Left ventricle myocardium inferior (tissue), 1 donor: ENCODE data around the gene REXO2. TPM values are rescaled to one million over a fixed set of nuclear protein-coding genes. Genes with fewer than 3 reads are reported as not detected.

Source experiments
- DNase-seq: peaks from one replicate; pipeline ENCODE4 v3.0.0-alpha.2; 2020
- H3K27ac ChIP-seq: fragments of 200-600 bp; replicated peaks from 2 replicates; pipeline ENCODE4 v1.8.0; 2021
- H3K27me3 ChIP-seq: fragments of 200-600 bp; 2 replicates; pipeline ENCODE4 v1.8.0; 2021; ENCODE audit warnings: low read depth
- H3K36me3 ChIP-seq: fragments of 200-600 bp; 2 replicates; pipeline ENCODE4 v1.8.0; 2021
- H3K4me1 ChIP-seq: fragments of 200-600 bp; 2 replicates; pipeline ENCODE4 v1.8.0; 2021
- H3K4me3 ChIP-seq: fragments of 200-600 bp; 2 replicates; pipeline ENCODE4 v1.8.0; 2021; ENCODE audit warnings: mild to moderate bottlenecking, moderate library complexity
- H3K9me3 ChIP-seq: fragments of 200-600 bp; replicated peaks from 2 replicates; pipeline ENCODE4 v1.8.0; 2021
- intact Hi-C: fragments of 100-400 bp; cut with micrococcal nuclease; formaldehyde crosslinking; loops from one replicate; pipeline ENCODE4 v1.11.0; 2022
- total RNA-seq: library from RNA; stranded (reverse); fragmentation: NEBNext Ultra II Directional; extraction: Animal tissue kit (Norgen Biotek cat#: 25700); gene quantifications from one replicate; pipeline ENCODE4 v1.2.1, GENCODE V29; 2021
- TF ChIP-seq, protein P1 (sequence below): fragments of 200-600 bp; IDR thresholded peaks from 2 replicates; pipeline ENCODE4 v1.8.0; 2021; ENCODE audit warnings: antibody characterized with exemption, mild to moderate bottlenecking, borderline replicate concordance
- donor health status: DM: no; HTN: yes; CAD: no; lungs with severe emphysema.

Gene REXO2
- total RNA-seq, 1 donor from 2014 or later, result 182 TPM

DNA sequence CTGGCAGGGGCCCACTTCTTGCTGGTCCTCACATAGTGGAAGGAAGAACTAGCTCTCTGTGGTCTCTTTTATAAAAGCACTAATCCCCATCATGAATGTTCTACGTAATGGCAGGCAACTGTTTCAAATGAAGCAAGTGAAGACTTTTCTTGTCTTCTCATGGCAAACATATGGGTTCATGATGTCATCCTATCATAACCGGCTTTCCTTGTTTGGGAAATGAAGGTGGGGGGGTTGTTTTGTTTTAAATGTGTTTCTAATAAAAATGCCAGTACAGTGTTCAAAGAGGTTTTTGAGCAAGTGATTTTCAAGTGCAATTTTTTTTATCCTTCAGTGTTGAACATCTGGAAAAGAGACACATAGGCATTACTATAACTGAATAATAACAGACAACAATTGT is 33.4 kb downstream of the REXO2 start:
- Histone ChIP-seq H3K9me3 (no peaks in the 10 kb centered on the region), H3K27ac (no peak overlapping the region), H3K36me3 (no peaks in the 10 kb centered on the region), H3K4me1 (no peaks in the 10 kb centered on the region), H3K27me3 (no peaks in the 10 kb centered on the region), H3K4me3 (no peak overlapping the region)
- intact Hi-C loops, result no loop called here
- no peak for DNase-seq
- TF ChIP-seq, protein P1, sequence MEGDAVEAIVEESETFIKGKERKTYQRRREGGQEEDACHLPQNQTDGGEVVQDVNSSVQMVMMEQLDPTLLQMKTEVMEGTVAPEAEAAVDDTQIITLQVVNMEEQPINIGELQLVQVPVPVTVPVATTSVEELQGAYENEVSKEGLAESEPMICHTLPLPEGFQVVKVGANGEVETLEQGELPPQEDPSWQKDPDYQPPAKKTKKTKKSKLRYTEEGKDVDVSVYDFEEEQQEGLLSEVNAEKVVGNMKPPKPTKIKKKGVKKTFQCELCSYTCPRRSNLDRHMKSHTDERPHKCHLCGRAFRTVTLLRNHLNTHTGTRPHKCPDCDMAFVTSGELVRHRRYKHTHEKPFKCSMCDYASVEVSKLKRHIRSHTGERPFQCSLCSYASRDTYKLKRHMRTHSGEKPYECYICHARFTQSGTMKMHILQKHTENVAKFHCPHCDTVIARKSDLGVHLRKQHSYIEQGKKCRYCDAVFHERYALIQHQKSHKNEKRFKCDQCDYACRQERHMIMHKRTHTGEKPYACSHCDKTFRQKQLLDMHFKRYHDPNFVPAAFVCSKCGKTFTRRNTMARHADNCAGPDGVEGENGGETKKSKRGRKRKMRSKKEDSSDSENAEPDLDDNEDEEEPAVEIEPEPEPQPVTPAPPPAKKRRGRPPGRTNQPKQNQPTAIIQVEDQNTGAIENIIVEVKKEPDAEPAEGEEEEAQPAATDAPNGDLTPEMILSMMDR, result no peak

DNA sequence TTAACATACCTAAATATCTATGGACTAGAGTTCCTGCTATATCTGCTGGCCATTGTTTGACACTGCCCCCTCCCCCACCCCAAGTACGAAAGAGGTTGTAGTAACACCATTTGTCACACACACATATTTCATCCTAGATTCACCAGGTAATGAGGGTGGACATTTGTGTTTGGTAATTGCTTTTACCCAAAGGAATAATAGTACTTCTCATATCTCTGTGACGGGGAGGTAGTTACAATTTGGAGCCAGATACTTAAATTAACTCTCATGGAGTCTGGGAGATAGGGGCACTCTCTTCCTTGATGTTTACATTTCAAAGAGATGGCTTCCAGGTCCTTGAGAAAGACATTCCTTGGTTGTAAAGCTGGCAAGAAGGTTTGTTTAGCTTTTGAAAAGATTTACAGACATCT is 38.7 kb downstream of the REXO2 start:
- Histone ChIP-seq H3K36me3 (no peaks in the 10 kb centered on the region), H3K27me3 (no peaks in the 10 kb centered on the region), H3K4me3 (no peak overlapping the region), H3K9me3 (no peaks in the 10 kb centered on the region), H3K27ac (no peak overlapping the region), H3K4me1 (peaks cover 4% of the 10 kb centered on the region)
- DNase-seq, result no peak
- intact Hi-C loops, result no loop called here
- TF ChIP-seq, protein P1, result no peak

DNA sequence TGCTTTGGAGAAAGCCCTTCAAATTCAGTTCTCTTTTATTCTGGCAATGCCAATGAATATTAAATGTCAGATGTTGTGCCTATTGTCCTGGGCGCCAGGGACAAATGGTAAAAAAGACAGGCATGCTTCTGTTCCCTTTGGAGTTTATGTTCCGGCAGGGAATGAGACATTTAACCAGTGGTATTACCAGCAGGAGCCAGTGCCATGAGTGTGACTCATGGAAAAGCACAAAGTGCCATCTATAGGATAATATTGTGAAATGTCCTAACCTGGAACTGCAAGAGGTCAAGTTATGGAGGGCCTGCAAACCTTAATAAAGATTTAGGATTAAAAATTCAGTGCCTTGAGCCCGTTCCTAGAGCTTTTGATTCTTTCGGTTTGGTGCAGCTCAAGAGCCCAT is 39.5 kb downstream of the REXO2 start:
- no peak overlapping the region for H3K27ac ChIP-seq
- intact Hi-C loops, result no loop called here
- no peak for DNase-seq
- no peak overlapping the region for H3K4me3 ChIP-seq
- TF ChIP-seq, protein P1, result no peak
- no peaks in the 10 kb centered on the region for H3K36me3 ChIP-seq
- H3K9me3 ChIP-seq, result no peaks in the 10 kb centered on the region
- H3K27me3 ChIP-seq, result no peaks in the 10 kb centered on the region
- peaks cover 4% of the 10 kb centered on the region for H3K4me1 ChIP-seq

DNA sequence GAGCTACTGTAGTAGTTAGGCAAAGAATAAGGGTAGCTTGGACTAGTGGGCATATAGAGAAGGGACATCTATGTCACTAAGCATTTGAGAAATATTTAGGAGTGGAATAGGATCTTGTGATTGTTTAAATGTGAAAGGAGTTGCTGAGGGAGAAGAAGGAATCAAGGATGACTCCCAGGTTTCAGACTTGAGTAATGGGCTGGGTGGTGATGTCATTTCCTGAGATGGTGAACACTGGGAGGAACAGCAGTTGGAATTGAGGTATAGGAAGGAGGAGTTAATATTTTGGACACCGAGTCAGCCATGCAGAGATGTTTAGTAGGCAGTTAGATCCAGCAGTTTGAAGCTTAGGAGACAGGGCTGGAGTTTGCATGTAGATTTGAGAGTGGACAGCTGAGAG is 40.1 kb downstream of the REXO2 start:
- intact Hi-C loops, result no loop called here
- no peak overlapping the region for H3K27ac ChIP-seq
- H3K36me3 ChIP-seq, result no peaks in the 10 kb centered on the region
- H3K27me3 ChIP-seq, result no peaks in the 10 kb centered on the region
- peaks cover 4% of the 10 kb centered on the region for H3K4me1 ChIP-seq
- H3K4me3 ChIP-seq, result no peak overlapping the region
- TF ChIP-seq, protein P1, result no peak
- H3K9me3 ChIP-seq, result no peaks in the 10 kb centered on the region
- no peak for DNase-seq

DNA sequence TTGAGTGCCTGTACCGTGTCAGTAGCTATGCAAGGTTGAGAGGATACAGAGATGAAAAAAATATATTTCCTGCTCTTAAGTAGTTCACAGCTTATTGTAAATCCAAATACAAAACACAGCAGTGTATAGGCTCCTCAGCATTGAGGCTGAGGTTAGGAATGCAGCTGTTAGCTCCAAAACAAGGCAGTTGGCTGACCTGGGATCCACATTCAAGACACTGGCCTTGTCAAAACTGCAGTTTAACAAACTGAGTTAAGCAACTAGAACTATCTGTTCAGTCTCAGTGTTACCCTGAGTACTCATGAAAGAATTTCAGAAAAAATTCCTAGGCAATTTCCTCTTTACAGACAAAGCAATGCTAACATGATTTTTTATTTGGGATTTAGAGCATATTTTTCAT is 42.8 kb downstream of the REXO2 start:
- Histone ChIP-seq H3K4me3 (no peak overlapping the region), H3K9me3 (no peaks in the 10 kb centered on the region), H3K27ac (no peak overlapping the region), H3K27me3 (no peaks in the 10 kb centered on the region), H3K4me1 (peaks cover 4% of the 10 kb centered on the region), H3K36me3 (no peaks in the 10 kb centered on the region)
- TF ChIP-seq, protein P1, result no peak
- DNase-seq, result no peak
- intact Hi-C loops, result no loop called here

DNA sequence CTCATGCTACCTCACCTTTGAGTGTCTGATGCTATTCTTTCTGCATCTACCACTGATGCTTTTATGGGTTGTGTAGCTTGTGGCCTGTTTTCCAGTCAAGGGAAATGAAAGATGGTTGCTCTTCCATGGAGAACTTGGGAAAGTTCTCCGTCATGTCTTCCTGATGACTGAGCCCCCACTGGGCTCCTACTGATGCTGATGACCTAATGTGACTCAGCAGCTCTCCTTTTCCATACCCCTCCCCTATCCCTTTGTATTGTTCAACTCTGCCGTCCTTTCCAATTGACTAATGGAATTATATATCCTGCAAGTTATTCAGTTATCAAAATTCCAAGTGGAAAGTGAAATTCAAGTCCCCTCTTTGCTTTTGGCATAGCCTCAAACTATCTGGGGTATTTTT is 44.7 kb downstream of the REXO2 start:
- DNase-seq, result no peak
- H3K27me3 ChIP-seq, result no peaks in the 10 kb centered on the region
- H3K9me3 ChIP-seq, result no peaks in the 10 kb centered on the region
- no peaks in the 10 kb centered on the region for H3K36me3 ChIP-seq
- TF ChIP-seq, protein P1, result no peak
- H3K27ac ChIP-seq, result no peak overlapping the region
- intact Hi-C loops, result no loop called here
- no peak overlapping the region for H3K4me3 ChIP-seq
- no peaks in the 10 kb centered on the region for H3K4me1 ChIP-seq
